Stimulated activated CD8-positive, alpha-beta memory T cell treated with anti-CD3 and anti-CD28 coated beads, Interleukin-15, amount 100 ng/mL, for 4 hours (primary cell): ENCODE results near the gene NPSR1.

Source experiments
- DNase-seq, 2 donors: peaks; one replicate each; pipeline ENCODE4 v3.0.0-alpha.2; 2020; ENCODE audit warnings: low read depth in 2 of 2

NPSR1 gene

GRCh38 chr7:34723338-34723737 is 65.3 kb downstream of the NPSR1 start:
- no peak for DNase-seq

GRCh38 chr7:34723866-34724490 is 66.0 kb downstream of the NPSR1 start:
- DNase-seq = no peak

- DNase-seq = no peak
Observed at GRCh38 chr7:34726221-34726620, 68.2 kb downstream of the NPSR1 start.

- no peak for DNase-seq
Observed at GRCh38 chr7:34727464-34727995, 69.5 kb downstream of the NPSR1 start.

- DNase-seq = no peak
Observed at GRCh38 chr7:34728156-34728555, 70.1 kb downstream of the NPSR1 start.

- no peak for DNase-seq
Observed at GRCh38 chr7:34734771-34735170, 76.8 kb downstream of the NPSR1 start.

- DNase-seq = no peak
Observed at GRCh38 chr7:34735526-34735925, 77.5 kb downstream of the NPSR1 start.

GRCh38 chr7:34739651-34740300 is 81.8 kb downstream of the NPSR1 start:
- DNase-seq = no peak

- DNase-seq = no peak
Observed at GRCh38 chr7:34740840-34741239, 82.8 kb downstream of the NPSR1 start.

- no peak for DNase-seq
Observed at GRCh38 chr7:34747176-34747781, 89.3 kb downstream of the NPSR1 start.

GRCh38 chr7:34747867-34748727 is 90.1 kb downstream of the NPSR1 start:
- DNase-seq = no peak

GRCh38 chr7:34748728-34749089 is 90.7 kb downstream of the NPSR1 start:
- DNase-seq = no peak

GRCh38 chr7:34749446-34749845 is 91.4 kb downstream of the NPSR1 start:
- no peak for DNase-seq

GRCh38 chr7:34750209-34750608 is 92.2 kb downstream of the NPSR1 start:
- DNase-seq = no peak

- DNase-seq = no peak
Observed at GRCh38 chr7:34750636-34751035, 92.6 kb downstream of the NPSR1 start.

GRCh38 chr7:34751725-34752643 is 94.0 kb downstream of the NPSR1 start:
- no peak for DNase-seq

GRCh38 chr7:34752929-34753328 is 94.9 kb downstream of the NPSR1 start:
- no peak for DNase-seq

GRCh38 chr7:34755008-34755407 is 97.0 kb downstream of the NPSR1 start:
- no peak for DNase-seq

GRCh38 chr7:34756025-34756437 is 98.0 kb downstream of the NPSR1 start:
- no peak for DNase-seq

- DNase-seq = no peak
Observed at GRCh38 chr7:34756691-34757090, 98.7 kb downstream of the NPSR1 start.

GRCh38 chr7:34757570-34758110 is 99.6 kb downstream of the NPSR1 start:
- DNase-seq = no peak
